Inflammatory macrophage treated with lipopolysaccharide for 4 hours (primary cell): ENCODE results near the gene MGAT3.

ENCODE experiments used
- DNase-seq: peaks from one replicate; pipeline ENCODE4 v3.0.0-alpha.2; 2020

MGAT3 gene

DNA sequence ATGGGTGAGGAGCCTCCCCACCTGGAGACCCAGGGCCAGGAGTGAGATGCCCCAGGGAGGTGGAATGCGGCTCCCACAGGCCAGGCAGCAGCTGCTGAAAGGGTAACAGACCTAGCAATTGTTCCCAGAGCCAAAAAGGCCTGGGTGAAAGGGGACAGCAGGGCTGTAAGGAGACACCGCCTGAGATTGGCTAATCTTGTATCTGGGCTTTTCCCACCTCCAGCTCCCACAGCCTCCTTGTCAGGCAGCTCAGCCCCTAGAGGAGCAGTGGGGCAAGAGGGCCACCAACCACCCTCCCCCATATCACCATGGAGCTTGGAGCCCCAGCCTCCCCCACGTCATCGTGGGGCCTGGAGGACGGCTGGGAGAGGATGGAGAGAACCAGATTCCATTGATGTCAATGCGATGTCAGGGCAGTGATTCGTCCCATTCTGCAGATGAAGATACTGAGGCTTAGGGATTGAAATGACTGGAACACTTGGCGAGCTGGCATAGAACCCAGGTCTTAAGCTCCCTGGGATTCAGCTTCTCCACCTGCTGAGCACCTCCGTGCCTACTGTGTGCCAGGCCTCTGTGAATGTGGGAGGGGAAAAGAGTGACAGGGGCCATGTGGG lies 2.9 kb upstream of the MGAT3 start:
- DNase-seq, result no peak

DNA sequence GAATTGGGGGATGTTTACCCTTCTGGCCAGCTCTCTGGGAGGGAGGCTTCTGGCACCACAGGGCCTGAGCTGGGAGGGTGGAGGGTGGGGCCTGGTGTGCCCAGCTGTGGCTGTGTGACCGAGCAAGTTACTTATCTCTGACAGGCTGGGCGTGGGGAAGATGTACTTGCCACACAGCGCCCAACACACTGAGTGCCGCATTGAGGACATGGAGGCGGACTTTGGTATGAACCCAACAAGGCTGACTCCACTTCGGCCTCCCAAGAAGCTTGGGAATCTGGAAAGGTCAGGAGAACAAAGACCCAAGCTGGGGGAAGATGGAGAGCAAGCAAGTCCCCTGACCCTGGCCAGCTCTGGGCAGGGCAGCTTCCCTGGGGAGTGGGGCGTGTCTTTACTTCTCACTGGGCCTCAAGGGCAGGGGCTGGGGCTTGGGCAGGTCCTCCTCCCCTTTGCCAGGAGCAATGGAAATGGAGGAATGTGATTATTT lies 2.4 kb upstream of the MGAT3 start:
- DNase-seq, result no peak

DNA sequence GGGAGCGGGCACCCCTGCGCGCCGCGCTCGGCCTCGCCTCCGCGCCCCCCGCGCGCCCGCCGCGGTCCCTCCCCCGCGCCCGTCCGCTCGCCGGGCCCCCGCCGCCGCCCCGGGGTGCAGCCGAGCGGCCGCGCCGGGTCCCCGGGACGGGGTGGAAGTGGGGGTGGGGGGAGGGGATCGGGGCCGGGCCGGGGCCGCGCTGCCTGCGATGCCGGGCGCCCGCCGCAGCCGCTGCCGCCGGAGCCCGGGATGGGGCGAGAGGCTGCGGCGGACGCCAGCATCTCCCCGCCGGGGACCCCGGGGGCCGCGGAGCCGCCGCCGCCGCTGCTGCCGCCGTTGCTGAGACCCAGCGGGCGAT lies 365 bp downstream of the MGAT3 start:
- no peak for DNase-seq

DNA sequence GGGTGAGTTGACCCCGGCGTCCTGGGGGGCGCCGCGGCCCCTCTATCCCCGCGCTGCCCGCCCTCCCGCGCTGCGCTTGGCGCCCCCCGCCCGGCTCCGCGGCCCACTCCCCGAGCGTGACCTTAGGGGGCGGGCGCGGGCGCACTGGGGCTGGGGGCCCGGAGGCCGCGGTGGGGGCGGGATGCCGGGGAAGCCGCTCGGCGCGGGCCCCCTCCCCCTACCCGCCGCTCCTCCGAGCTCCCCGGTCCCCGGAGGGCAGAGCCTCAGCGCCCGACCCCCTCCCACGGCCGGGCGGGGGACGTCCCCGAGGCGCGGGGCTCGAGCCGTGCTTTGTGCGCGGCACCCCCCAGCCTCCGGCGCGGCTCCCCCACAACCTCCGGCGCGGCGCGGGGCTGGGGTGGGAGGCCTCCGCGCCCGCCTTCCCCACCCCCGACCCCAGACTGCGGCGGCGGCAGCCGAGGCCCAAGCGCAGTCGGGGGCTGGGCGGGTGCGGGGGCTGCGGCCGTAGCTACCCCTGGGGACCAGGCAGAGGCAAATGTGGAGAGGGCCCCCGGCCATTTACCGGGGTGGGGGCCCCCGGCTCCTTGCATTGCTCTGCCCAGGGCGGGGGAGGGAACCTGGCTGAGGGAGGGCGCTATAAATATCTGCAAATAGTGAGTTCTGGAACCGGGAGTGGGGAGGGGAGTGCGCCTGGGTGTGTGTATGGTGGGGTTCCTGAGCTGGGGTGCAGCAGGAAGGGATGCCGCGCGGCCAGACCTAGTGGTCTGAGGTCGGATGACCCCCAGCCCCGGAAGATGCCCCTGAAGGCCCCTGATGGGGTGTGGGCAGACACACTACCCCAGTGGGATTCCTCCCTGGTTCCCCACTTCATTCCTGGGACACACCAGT lies 988 bp downstream of the MGAT3 start:
- no peak for DNase-seq

DNA sequence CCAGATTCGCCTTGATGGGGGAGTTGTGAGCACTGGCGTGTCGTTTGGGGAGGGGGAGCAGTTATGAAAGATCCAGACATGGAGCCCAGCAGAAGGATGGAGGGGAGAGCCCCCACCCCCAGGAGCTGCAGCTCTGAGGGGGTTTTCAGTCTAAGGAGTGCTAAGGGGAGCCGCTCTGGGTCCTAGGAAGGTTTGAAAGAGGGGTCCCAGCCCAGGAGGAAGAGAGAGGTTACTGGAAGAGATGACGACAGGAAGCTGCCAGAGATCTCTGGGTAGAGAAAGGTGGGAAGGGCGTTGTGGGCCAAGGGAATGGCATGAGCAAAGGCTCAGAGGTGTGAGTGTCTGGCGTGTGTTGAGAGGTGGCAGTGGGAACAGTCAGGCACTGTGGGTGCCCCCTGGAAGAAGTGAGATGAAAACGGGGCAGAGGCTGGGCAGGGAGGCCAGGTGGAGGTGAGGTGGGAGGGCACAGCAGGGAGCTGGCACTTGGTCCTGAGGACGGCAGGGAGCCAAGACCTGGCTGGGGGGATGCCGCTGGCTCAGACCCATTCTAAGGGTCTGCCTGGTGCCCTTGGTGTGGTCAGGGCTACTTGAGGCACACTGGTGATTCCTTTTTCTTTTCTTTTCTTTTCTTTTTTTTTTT lies 1.8 kb downstream of the MGAT3 start:
- DNase-seq, result no peak

DNA sequence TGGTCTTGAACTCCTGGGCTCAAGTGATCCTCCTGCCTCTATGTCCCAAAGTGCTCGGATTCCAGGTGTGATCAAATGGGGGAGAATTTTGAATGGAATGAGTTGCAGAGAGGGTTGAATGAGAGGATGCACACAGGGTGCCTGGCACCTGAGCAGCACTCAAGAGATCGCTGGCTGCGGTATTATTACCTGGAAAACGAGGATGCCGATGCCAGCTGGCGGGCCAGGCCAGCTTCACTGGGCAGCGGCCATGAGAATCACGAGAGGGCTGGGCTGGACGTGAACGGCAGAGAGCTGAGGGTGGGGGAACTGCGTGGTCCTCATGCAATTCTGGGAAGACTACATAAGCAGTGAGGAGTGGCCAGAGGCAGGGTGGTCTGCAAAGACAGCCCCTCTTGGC lies 2.9 kb downstream of the MGAT3 start:
- no peak for DNase-seq

DNA sequence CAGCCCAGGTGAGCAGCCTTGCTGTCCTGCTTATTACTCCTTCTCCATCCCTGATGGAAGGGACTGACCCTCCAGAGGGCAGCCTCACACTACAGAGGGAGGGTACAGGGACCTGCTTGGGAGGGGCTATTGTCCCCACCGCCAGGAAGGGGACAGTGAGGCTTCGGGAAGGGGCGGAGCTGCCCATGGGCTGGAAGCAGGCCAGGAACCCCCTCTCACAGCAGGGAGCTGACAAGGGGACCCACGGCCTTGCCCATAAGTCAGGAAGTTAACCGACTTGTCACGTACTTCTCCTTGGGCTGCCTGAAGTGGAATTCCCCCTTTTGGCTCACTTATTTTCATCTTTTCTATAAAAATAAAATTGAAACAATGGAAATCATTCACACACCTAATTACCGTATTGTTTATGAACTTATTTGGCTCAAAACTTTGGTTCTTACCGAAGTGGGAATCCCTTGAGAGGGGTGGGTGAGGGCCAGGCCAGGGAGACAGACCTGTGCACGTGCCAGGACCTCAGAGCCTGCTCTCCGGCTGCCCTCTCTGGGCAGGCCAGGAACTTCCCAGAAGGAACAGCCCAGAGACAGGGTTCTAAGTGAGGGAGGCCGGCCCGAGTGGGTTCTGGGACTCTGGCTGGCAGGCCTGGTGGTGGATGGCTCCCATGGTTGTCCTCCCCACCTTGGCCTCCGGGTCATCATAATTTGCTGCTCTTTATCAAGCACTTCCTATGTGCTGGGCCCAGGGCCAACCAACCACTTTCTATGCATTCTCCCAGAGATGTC lies 5.8 kb downstream of the MGAT3 start:
- DNase-seq, result peak; percentile 47

DNA sequence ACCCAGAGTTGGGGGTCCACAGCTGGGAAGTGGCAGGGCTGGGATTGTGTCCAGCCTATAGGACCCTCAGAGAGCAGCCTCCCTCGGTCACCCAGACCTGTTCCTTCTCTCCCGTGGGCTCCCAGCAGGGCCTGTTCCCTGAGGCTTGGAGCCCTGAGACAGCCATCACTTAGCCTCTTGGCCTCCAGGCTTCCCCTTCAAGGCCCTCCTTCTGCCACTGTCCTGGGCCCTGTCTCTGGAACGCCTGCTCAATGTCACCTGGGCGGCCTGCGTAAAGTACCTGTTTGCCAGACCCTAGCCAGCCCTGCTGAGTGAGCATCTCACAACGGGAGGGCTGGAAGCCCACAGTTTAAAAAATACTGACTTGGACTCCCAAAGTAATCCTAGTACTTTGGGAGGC lies 6.5 kb downstream of the MGAT3 start:
- no peak for DNase-seq

DNA sequence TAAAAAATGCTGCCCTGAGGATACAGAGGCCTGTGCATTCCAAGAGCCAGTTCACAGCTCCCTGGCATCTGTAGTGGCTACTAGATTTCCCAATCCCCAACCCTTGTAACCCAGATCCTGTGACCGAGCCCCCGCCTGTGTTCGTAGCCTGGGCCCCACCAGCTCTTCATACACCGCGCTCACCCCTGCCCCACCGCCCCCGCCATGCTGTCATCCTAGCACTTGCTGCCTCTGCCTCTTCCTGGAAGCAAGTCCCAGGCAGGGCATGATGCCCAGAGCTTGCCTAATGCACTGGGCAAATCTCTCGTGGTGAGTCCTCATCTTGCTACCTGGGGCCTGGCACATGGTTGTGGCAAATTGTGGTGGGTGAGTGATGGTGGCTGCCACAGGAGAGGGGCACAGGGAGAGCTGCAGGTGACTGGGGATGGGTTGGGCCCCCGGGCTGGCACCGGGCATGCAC lies 7.1 kb downstream of the MGAT3 start:
- peak; percentile 39 for DNase-seq

DNA sequence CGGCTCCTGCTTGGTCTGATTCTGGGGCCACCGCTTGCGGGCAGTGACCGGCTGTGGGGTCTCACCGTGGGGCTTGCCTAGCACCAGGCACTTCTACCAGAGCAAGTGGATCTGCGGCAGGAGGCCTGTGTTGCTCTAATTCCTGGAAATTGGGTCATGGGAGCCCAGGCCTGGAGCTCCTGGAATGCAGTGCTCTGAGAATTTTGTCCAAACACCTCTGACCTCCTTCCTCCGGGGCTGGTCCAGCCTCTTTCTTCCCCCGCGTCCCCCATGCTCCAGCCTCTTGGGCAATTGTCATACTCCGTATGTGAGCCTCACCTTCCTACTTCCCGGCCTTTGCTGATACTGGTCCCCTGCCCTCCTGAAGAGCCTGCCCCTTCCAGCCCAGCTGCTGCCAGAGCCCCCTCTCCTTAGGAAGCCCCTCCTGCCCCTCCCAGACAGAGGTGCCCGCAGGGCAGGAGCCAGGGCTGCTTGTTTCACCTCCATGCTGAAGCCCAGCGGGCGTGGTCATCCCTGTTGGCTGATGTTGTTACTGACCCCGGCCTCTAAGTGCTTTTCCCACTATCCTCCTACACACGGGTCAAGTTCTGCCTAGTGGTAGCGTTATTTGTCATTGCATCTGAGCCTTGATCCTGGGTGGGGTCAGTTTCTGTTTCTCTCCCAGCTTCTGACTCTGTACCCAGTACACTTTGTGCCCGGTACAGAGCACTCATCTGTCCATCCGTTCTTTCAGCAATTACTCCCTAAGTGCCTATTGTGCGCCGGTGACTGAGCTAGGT lies 9.6 kb downstream of the MGAT3 start:
- peak; percentile 91 for DNase-seq

DNA sequence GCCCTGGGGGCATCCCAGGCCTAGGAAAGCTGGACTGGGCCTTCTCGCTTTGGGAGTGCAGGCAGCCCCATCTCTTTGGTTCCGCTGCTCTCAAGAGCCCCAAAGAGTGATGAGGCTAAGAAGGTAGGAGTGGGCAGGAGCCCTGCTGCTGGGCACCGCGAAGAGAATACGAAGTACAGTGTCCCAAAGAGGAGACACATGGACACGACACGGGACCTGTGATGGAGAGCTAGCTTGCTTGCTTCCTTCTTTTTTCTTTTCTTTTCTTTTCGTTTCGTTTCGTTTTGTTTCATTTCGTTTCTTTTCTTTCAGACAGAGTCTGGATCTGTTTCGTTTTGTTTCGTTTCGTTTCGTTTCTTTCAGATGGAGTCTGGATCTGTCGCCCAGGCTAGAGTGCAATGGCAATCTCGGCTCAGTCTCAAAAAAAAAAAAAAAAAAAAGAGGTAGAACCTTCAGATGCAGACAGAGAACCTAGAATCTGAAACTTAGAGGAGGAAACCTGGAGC lies 10.6 kb downstream of the MGAT3 start:
- DNase-seq, result peak; percentile 52

DNA sequence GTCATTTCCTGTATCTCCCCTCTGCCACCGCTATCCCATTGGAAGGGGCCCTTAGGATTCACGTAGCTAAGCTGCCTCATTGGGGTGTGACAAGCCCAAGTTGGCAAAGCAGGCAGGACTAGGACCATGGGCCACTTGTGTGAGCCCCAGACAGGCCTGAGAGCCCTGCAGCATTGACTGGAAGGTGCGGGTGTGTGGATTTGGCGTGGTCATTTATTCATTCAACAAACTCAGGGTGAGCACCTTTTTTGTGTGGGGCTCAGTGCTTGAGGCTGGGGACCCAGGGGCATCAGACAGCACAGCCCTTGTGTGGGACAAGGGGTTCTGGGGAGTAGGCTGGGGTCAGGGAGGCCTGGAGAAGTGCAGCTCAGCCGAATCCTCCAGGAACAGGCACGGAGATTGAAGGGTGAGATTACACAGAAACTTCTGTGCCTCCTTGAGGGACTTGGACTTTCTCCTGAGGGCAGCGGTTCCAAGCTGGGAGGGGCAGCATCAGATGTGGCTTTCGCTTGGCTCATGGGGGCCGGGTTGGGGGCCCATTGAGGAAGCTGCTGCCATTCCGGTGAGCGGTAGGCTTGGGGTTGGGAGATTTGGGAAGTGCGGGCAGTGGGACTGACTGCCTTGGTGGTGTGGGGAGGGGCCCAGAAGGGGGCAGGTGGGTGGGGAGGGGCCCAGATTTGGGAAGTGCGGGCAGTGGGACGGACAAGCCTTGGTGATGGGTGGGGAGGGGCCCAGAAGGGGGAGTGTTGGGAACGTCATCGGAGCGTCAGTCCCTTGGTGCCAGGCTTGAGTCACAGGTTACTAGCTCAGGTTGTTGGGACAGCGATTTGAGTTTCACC lies 11.9 kb downstream of the MGAT3 start:
- peak; percentile 41 for DNase-seq

DNA sequence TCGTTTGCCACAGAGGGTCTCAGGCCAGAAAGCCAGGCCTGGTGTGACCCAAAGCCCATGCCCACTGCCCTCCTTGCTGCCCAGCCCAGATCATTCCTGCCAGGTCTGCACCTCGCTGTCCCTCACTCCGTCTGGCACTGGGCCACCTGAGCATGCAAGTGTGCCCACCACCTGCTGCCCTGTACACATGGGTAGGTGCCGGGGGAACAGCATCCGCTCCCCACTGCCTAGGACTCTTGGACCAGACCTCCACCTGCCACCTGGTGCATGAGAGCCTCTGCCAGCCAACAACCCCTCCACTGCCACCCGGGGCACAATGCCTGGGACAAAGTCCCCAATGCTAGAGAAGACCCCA lies 12.5 kb downstream of the MGAT3 start:
- DNase-seq, result no peak

DNA sequence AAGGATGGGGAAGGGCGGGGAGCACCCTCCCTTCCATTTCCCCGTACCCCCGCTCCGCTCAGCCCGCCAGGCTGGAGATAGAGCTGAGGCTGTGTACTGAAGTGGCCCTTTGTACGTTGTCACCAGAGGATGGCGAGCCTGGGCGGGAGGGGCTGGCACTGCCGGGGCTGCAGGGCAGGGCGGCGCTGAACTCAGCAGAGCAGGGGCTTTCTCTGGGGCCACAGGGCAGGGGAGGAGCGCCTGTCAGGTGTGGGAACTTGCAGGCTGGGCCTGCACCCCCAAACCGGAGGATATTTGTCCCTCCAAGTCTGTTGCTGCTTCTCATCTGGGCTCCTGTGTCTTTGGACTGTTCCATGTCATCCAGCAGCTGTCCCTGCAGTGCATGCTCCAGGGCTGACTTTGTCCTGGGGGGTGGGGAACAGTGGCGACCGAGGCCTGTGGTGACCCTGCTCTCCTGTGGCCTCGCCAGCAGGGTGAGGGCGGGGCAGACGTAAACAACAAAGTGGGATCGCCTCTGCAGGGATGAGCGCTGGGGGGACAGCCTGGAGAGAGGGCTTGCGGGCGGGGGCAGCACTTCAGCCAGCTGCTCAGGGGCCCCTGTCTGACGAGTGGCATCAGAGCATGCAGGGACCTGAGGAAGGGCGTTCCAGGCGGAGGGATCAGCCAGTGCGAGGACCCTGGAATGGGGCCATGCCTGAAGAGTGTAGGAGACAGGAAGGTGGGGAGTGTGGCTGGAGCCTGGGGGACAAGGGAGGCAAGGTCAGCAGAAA lies 13.1 kb downstream of the MGAT3 start:
- no peak for DNase-seq

DNA sequence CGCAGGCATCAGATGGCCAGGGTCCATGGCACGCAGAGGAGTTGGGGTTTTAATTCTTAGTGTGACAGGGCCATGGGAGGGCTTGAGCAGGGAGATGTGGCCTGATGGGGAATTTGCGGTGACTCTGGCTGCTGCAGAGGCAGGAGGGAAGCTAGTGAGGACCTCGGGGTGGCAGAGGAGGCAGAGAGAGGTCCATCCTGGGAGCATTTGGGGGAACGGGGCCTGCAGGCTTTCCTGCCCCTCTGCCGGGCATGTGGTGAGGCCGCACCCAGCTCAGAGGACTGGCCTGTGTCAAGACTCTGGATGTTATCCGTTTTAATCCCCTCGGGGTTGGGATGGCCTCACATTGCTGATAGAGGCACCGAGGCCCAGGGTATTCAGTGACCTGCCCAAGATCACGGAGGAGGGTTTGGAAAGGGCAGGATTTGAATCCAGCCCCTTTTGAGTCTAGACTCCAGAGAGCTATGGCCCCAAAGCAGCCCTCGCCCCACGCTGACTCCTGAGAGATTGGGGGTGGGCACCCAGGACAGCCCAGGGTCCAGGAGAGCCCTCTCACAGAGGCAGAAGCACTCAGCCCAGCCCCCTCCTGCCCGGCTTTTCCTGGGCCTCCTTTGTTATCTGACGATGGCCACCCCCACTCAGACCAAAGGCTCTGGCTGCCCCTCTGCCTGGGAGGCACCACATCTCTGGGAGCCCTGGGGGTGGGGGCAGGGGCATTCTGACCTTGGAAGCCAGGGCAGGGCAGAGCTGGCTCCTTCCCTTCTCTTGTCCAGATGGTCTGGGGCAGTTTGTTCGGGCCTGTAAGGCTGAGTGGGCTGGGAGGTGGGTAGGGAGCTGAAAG lies 13.9 kb downstream of the MGAT3 start:
- DNase-seq, result no peak

DNA sequence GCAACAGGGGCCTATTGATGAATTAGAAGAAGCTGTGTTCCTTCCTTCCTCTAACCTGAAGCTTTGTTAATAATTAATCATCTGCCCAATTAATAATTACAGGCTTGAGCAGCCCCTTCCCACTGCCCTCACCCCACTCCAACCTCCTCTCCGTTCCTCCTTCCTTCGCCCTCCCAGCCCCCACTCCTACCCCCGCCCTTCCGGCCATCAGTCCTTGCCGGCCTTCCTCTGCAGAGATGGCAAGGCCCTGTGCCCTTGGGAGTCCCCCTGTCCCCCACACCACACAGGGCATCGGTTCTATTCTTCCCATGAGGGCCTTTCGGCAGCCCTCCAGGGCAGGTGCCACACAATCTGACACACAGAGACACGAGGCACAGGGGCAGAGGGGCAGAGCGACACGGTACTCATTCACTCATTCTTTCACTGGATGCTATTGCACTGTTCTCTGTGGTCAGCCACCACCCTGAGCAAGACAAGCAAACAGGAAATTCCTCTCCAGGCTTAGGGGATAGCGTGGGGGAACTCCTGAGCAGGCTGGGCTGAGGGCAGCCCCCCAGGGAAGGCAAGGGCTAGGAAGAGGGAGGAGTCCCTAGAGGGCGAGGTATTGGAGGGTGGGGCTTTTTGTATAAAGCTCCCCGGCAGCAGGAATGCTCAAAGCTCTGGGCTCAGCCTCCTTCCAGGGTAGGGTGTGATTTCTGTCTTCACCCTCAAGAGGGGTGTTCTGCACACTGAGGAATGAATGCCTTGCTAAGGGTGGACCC lies 14.7 kb downstream of the MGAT3 start:
- DNase-seq, result peak; percentile 78

DNA sequence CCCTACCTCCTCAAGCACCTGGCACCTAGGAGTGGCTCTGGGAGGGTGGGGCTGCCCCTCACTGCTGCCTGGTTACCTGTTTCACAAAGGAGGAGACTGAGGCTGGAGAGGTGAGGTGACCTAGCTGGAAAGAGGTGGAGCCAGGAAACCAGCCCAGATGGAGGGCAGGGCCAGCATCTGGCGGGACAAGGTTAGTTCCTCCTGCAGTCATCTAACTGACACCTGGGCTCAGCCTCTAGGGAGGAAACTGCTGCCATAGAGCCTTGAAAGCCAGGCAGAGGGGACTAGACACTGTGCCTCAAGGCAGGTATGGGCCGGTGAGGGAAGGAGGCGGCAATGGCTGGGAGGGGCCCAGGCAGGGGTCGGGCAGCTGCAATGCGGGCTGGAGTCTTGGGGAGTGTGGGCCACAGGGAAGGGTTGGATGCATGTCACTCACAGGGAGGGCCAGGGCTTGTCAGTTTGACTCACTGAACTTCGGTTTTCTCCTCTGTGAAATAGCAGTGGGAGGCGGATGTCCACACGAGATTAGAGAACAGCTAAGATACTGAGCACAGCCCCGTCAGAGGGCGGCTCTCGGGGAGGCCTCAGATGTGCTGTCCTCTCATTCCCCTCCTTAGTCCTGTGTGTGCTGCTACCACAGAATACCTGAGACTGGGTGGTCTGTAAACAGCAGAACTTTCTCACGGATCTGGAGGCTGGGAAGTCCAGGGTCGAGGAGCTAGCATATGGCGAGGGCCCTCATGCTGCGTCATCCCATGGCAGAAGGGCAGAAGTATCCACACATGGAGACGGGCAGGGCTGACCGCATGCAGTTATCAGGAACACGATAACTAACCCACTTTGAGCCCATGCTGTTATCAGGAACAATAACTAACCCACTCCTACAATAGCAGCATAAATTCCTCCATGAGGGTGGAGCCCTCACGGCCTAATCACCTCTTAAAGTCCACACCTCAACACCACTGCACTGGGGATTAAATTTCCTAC lies 16.1 kb downstream of the MGAT3 start:
- peak; percentile 55 for DNase-seq
